SHP77 (cell line): ENCODE results near the gene TMEM82.

ENCODE experiments used
- DNase-seq, 2 experiments: peaks; one replicate each; lab custom pipeline; 2025; lab: John Stamatoyannopoulos, UW

The TMEM82 gene

GRCh38 chr1:15756143-15757015 is 14.1 kb downstream of the TMEM82 start:
- DNase-seq = peak; percentile 50 to 69

- no peak for DNase-seq
These were observed 14.8 kb downstream of the TMEM82 start for GRCh38 chr1:15757016-15757543.

- DNase-seq = no peak
These were observed 15.5 kb downstream of the TMEM82 start for GRCh38 chr1:15757575-15758342.

- no peak for DNase-seq
These were observed 16.1 kb downstream of the TMEM82 start, which contains the start of gene FBLIM1 for GRCh38 chr1:15758343-15758931. FBLIM1 (plus strand) TSS chr1:15758795; CDS start chr1:15764984, 6,189 bp downstream.

- DNase-seq = no peak
These were observed 16.8 kb downstream of the TMEM82 start for GRCh38 chr1:15758953-15759661.

- no peak for DNase-seq
These were observed 18.4 kb downstream of the TMEM82 start for GRCh38 chr1:15760520-15761211.

GRCh38 chr1:15761366-15762128 is 19.2 kb downstream of the TMEM82 start:
- no peak for DNase-seq

- no peak for DNase-seq
These were observed 20.2 kb downstream of the TMEM82 start for GRCh38 chr1:15762546-15762945.

- DNase-seq = no peak
These were observed 22.0 kb downstream of the TMEM82 start for GRCh38 chr1:15764269-15764764.

- no peak for DNase-seq
These were observed 22.6 kb downstream of the TMEM82 start for GRCh38 chr1:15764890-15765289.

GRCh38 chr1:15765495-15766194 is 23.3 kb downstream of the TMEM82 start:
- no peak for DNase-seq

- no peak for DNase-seq
These were observed 25.6 kb downstream of the TMEM82 start for GRCh38 chr1:15767941-15768340.

GRCh38 chr1:15768388-15768787 is 26.1 kb downstream of the TMEM82 start:
- no peak for DNase-seq

GRCh38 chr1:15770313-15770962 is 28.1 kb downstream of the TMEM82 start:
- DNase-seq = no peak

GRCh38 chr1:15771836-15772515 is 29.7 kb downstream of the TMEM82 start:
- DNase-seq = no peak

GRCh38 chr1:15775706-15776105 is 33.4 kb downstream of the TMEM82 start:
- DNase-seq = no peak

GRCh38 chr1:15777909-15778707 is 35.8 kb downstream of the TMEM82 start:
- DNase-seq = no peak

GRCh38 chr1:15785683-15786082 is 43.4 kb downstream of the TMEM82 start:
- no peak for DNase-seq
